HG03521 (cell line): ENCODE measurements around the gene VILL.

ENCODE experiments used
- ATAC-seq: cut with Tn5 transposase; IDR thresholded peaks from one replicate; pipeline ENCODE4 v1.9.1; 2021; ENCODE audit warnings: mild to moderate bottlenecking, moderate library complexity; ENCODE audit not compliant: unreplicated experiment

Gene VILL

DNA sequence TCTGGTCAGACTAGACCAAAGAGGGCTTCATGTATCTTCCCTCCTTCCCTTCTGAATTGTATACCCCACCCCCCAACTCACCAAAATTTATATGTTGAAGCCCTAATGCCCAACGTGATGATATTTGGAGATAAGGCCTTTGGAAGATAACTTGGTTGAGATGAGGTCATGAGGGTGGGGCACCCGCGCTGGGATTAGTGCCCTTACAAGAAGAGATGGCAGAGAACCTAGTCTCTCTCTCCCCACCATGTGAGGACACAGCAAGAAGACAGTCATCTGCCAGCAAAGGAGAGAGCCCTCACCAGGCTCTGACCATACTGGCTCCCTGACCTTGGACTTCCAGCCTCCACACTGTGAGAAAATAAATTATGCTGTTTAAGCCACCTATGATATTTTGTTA is 25.4 kb downstream of the VILL start:
- ATAC-seq: no peak

DNA sequence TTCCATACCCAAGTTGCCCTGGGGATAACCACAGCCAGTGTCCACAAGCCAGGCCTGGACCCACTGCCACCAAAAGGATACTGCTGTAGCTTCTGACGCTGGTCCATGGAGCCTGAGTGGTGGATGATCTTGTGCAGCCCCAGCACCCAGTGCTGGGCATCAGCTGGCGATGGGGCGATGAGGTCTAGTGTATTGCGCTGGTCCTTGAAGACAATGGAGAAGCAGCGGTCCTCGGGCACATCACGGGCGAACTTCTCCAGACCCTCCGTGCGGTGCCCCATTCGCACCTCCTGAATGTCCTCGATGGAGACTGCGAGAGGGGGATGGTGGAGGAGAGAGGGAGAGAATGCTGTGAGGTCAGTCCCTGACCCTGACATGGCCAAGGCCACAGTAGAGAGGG is 25.8 kb downstream of the VILL start:
- ATAC-seq: no peak

DNA sequence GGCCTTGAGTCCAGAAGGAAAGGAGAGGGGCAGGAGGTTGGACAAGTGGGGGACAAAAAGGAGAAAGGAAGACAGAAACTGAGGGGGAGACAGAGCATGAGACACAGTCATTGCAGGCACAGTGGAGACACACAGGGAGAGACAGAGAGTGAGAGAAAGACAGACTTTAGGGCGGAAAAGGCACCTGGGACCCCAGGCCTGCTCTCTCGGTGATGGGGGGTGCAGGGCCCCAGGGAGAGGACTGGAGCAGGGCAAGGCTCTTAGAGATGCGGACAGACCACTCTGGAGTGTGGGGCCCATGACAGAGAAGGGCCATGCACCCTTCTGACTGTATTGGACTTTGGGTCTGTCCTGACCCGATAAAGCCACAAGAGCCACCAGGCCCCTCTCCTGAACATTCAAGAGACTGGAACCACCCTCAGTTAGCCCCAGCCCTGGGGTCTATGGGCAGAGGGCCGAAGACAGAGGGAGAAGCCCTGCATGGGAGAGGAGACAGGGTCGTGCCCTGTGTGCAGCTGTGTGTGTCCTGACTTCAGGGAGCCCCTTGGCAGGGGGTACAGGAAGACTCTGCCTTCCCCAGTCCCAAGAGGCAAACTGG is 26.4 kb downstream of the VILL start:
- no peak for ATAC-seq

DNA sequence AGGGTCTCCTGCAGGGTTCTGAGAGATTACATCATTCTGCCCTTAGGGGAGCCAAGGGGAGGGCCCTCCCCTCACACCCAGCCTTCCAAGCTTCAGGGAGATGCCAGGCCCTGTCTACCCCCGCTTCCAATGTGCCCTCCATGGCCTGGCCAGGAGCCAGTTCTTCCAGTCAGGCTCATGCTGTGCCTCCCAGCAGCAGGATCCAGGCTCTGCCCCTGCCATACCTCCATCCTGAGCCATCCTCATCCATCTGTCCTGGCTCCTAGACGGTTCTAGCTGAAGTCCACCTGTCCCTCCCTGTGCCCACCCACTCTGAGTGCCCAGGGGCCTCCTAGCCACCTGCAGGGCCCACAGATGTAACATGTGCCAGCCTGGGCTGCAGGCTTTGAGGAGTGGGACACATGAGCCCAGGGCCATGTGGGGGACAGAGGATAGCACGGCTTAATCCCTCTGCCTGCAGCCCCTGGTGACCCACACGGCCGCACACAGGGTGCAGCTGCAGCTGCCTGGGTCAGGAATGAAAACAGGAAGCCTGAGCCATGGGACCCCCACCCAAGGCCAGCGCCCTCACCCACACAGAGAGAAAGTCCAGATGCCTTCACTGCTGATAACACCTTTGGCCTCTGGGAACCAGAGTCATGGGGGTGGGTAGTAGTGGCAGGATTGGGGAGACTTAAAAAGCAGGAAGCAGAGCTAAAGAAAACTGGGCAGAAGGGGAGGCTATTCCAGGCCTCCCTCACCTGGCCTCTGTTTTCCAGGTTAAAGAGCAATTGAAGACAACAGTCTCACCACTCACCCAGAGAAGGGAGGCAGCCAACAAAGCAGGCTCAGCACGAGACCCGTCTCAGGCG is 27.1 kb downstream of the VILL start:
- ATAC-seq: no peak

DNA sequence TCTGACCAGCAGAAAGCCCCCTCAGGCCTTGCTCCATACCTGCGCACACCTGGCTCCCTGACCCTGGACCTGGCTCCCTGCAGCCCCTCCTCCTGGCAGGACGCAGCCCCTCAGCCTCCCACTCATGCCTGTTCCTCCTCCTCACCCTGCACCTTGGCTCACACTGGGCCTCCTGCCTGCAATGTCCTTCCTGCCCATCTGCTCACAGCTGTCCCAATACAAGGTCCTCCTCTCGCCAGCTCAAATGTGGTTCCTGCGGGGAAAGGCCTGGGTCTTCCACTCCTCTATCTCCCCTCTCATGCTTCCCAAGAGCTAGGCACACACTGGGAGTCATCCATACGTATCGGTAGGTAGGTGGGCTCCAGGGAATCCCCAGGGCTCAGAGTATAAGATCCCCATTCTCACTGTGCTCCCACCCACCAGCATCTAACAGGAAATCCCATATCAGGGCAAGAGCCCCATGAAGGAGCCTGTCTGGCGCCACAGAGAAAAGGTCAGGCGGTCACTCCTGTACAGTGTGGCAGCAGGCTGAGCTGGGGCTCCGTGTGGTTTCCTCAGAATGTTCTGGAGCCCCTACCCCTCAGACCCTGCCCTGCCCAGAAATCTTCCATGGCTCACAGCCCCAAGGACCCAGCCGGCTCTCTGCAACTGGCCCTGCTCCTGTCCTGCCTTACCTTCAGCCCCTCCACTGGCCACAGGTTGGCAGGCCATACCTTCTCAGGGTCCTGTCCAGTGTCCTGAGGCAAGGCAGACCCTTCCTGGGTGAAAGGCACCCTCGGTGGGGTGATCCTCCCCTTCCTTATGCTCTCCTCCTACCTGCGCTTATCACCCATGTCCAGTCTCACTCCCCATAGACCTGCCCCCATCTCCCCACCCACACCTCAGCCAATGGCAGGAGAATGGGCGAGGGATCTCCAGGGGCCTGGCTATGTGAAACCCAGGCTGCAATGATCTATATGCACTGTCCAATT is 28.0 kb downstream of the VILL start:
- ATAC-seq: no peak

DNA sequence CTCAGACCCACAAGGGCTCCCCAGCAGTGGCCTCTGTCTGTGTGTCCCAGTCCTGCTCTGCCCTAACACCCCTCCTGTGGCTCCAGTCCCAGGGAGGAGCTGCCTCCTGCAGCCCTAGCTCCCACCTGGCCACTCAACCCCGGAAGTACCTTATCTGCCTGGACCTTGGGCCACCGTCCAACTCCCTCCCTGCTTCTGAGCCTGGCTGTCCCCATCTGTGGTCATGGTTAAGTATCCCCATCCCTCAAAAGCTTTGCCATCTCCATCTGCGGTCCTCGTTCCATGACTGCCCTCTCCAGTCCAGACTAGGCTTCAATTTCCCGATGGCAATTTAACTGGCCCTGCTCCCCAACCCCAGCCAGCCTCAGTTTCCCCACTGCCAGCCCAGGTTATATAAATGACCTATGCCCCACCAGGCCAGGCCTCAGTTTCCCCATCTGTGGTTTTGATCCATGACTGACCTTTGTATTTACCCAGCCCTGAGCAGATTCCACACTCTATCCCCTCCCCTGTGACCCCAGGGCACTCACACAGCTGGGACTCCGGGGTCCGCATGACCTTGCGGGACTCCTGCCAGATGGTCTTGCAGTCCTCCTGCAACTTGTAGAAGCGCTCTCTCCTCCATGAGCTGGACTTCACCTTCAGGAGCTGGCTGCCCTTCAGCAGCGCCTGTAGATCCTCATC is 29.2 kb downstream of the VILL start:
- ATAC-seq: no peak

DNA sequence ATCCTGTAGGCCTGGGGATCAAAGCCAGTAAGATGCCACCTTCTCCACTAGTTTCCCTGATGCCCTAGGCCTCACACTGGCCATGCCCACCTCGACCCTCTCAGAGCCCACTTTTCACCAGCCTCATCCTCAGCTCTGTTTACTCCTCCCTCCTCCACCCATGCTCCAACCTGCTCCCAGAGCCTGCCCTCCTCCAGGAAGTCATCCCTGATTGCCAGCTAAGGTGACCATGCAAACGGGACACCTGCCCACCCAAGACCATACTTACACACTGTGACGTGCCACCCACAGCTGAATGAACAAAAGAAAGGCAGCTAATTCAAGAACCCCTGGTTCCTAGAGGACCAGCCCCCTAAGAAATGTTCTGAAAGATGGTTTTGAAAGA is 29.7 kb downstream of the VILL start:
- no peak for ATAC-seq

DNA sequence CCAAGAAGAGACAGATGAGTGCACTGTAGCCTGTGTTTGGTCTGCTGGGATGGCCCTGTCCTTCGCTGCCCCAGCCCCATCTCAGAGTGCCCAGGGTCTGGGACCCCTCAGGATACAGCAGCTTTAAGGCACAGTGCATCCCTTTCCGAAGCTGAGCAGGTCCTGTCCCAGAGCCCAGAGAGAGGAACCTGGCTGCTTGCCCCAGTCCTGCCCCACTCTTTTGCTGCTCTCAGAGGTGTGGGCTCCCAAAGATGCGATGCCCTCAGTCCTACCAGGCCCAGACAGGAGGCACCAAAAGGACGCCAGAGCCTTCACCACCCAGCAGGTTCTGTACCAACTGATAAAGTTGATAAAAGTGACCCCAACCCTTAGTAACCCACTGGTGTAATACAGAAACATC is 30.6 kb downstream of the VILL start:
- no peak for ATAC-seq

DNA sequence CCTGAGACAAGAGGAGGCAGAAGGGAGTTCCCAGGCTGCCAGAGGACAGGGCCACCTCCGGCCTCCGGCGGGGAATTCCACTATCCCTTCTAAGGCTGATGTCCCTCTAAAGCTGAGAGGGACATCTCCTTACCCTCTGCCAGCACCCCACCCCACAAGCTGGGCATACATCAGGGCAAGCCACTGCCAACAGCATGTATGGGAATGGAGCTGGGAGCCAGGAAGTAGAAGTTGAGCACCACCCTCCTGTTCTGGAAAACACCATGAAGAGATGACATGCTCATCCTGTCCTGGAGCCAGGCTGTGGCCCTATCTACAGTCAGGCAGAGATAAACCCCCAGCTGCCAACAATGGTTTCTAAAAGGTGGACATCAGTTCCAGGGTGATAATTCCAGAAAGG is 31.7 kb downstream of the VILL start:
- no peak for ATAC-seq

DNA sequence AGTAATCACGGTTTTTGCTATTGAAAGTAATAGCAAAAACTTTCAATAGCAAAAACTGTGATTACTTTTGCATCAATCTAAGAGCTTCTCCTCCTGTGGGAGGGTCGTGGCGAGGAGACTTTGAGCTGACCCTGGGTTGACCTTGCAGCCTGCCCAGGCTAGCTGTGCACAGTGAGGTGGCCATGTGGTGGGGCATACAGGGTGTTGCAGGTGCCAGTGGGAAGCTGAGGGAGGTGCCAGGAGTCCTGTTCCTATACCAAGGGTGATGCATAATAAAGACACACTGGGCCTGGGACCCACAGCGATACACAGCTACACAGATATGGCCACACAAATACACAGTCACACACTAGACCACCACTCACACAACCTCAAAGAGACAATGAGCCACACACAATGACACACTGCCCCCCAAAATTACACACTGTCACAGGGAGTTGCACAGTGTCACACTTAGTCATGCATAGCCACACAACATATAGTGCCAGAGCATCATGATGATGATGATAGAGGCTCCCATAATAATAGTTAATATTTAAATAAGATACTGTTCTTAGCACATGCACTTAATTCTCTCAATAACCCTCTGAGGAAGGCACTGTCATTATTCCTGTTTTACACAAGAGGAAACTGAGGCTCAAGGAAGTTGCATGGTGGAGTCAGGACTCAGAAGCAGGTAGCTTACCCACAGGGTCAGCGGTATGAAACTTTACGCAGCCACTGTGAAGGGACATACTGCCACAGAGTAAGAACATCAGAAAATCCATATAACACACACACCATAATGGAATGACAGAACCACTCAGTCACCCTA is 32.5 kb downstream of the VILL start:
- no peak for ATAC-seq

DNA sequence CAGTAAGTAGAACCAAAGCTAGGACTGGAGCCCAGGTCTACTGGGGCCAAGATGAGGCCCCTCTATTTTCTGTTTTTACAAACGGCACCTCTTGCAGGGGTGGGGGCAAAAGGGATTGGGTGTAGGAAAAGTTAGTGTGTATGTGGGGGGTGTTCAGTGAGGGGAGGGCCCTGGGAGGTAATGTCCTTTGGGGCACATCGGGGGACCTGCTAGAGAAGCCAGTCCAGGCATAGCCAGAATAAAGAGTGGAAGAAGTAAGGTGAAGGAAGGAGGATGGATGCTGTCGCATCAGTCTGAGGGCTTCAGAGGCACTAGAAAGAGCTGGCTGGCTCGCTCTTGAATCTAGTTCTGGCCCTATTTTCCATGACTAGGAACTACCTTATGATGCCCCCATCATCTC is 36.3 kb downstream of the VILL start:
- ATAC-seq: no peak

DNA sequence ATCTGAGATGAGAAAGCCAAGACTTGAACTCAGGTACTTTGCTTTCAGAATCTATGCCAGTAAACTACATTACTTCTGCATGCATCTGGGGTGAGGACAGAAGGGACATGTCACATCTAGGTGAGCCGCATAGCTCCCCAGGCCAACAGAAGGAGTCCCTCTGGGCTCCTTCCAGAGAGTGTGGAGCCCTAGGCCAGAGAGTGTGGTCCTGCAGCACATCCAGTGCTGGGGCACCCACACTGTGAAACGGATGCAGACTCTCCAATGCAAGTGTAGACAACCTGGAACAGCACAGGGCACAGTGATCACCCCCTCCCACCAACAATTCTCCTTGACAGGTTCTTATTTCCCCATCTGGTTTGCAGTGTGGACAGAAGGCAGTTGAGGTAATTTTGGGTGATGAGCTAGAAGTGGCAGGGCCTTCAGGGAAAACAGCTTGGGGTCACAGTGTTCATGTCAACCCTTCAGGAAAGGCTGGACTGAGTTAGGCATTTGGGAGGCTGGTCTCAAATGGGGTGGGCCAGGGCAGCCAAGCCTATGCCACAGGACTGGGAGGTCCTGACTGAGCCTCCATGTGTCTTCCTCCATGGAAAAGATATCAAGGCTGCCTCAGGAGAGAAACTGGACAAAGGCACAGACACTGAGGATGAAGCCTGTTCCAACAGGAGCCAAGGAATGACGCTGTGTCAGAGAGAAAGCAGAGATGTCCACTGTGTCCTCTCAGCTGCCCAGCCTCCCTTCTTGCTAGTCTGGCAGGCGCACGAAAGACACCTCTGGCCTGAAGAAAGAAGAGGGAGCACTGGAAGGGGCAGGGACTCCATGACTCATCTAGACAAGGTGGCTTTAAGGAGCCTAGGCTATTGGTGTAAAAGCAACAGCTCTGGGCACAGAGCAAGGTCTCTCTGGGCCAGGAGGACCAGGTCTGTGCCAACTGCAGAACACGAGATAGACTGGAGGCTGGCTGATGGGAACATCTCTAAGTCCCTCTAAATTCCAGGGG is 37.2 kb downstream of the VILL start:
- no peak for ATAC-seq

DNA sequence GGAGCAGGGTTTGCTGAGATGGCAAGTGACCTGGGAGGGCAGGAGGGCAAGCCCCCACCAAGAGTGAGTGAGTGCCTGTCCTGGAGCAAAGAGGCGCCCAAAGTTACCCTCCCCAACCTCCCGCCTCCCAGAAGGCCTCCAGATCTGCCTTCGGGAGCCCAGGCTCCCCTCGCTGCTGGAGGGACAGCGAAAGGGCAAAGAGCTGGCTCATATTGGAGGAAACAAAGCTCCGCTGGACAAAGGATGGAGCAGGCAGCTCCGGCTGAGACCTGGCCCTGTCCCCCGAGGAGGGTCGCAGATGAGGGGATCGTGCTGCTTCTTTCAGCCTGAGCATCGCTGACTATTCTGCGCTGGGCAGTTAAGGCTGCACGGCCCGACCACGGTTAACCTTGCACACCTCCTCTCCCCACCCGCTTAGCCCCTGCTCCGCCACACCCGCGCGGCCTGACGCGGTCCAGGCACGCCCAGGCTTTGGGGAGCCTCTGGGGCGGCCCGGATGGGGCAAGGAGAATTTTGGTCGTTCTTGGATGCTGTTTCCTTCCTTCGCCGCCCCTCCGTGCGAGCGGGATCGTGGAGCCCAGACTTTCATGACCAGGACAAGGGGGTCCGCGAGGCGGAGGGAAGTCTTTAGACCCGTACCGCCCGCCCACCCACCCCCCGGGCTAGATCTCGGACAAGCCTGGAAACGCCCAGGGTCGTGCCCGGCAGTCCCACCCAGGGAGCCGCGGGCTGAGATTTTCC is 38.2 kb downstream of the VILL start:
- no peak for ATAC-seq

DNA sequence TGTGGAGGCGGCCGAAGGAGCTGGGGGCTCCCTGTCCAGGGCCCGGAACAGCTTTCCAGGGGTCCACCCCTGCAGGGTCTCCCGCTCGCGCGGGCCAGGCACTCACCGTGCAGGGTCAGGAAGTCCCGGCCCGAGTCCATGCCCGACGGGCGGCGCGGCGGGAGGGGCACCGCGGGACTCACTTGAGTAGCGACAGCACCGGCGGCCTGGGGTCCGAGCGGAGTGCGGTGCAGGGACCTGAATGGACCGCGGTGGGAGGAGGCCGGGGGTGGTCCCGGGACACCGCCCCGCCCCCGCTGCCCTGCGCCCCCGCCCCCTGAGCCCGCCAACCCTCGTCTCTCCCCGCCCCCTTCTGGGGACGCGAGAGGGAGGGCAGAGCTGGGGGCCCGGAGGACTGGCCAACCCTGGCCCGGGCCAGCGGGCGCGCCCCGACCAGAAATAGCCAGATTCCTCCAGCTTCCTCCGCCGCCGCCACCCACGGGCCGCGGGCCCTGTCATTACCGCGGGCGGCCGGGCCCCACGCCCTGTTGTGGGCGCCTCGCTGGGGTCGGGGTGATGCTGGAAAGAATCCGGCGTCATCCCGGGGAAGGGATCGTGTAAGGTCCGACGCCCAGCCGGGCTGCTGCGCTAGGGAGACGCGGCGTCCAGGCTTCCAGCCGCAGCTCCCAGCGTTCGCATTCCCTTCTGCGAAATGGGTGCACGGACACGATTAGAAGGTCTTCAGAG is 39.0 kb downstream of the VILL start, which contains the start of gene PLCD1:
TSS of gene PLCD1 (minus strand) at position 243 of the 726 bp plus-strand sequence. CDS start at position 140, 103 bp downstream.
- ATAC-seq: no peak

DNA sequence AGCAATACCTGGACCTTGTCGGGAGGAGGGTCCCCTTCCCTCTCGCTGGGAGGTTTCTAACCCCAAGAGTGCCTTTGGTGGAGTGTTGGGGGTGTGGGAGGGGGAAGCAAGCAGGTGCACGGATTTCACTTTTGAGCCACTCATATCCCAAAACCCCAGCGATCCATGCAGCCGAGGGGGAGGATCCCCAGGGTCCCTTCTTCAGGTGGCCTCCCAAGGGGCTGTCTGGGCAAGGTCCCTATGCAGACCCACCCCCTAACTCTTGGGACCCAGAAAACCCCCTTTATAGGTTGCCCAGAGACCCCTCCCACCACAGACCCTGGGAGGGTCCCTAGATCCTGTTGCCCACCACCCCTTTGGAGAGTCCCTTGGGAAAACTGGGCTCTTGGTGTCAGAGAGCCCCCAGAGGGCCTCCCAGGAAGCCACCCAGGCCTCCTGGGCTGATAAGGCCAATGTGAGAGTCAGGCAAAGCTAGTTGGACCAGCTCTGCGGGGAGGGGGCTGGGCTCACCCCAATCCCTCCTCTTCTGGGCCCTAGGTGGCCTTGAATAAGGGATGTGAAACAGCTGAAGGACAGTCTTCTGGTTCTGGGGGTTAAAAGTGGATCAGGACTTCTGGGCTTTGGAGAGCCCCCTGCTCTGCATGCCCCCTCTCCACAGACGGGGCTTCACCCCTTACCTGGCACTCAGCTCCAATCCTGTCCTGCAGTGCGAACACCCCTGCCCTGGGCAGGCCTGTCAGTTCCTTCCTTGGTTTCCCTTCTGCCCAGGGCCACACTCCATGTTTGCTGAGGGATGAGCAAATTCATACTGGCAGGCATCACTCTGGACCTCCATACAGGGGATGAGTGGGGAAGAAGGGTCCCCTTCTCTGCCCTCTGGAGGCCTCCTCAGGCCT is 39.8 kb downstream of the VILL start:
- ATAC-seq: no peak
